Endothelial cell of umbilical vein (primary cell): Measurements from ENCODE around the gene HES2. TPM values are rescaled to one million over a fixed set of nuclear protein-coding genes. Genes with fewer than 3 reads are reported as not detected.
A peak's percentile ranks its signal among the peaks of the same experiment; 100 is the strongest.
"Not testable (repeated sequence)": the region's sequence is repeated elsewhere in the genome, so short reads cannot be mapped to it uniquely, and the experiment has no call there.

Experiments
- BruUV-seq: library from RNA; stranded (reverse); fragments of 400-500 nt; replicated peaks from 2 replicates; lab custom pipeline; 2021; lab: Mats Ljungman, UMichigan
- CTCF ChIA-PET: fragments of 300-600, 350-600 bp; sonication (Branson Sonifier 250); formaldehyde crosslinking; loops from one replicate; lab custom pipeline; 2021; ENCODE audit warnings: antibody characterized with exemption, inconsistent platforms; lab: Charles Lee
- POLR2A ChIA-PET: fragments of 300-600, 350-600 bp; sonication (Branson Sonifier 250); formaldehyde crosslinking; loops from one replicate; lab custom pipeline; 2021; ENCODE audit warnings: antibody characterized with exemption, inconsistent platforms; lab: Charles Lee
- DNase-seq: peaks from one replicate; pipeline ENCODE4 v3.0.0-alpha.2; 2011; ENCODE audit warnings: low read depth, low spot score
- FAIRE-seq: peaks from 2 replicates; lab custom pipeline; 2011; peaks lifted over from hg19 to GRCh38; lab: Jason Lieb, UNC
- H2AFZ ChIP-seq: 2 replicates; pipeline ENCODE4 v1.6.0; 2012; ENCODE audit warnings: low read depth, low read length, control low read depth, inconsistent platforms
- H3K27ac ChIP-seq: 2 replicates; pipeline ENCODE4 v1.5.1; 2011; ENCODE audit warnings: low read depth, mild to moderate bottlenecking, control low read depth, low read length, moderate library complexity; ENCODE audit not compliant: insufficient read depth
- H3K27me3 ChIP-seq, 2 experiments: 2 replicates each; pipeline versions ENCODE4 v1.6.0 to v1.6.1; 2011; ENCODE audit warnings: low read length in 2 of 2, mixed read lengths in 1 of 2; ENCODE audit not compliant: control insufficient read depth in 2 of 2, insufficient read depth in 2 of 2
- H3K36me3 ChIP-seq, 2 experiments: 2 replicates in 1 of 2; 3 replicates in 1 of 2; pipeline ENCODE4 v1.5.1; 2011; ENCODE audit warnings: low read length in 2 of 2, mild to moderate bottlenecking in 1 of 2, moderate library complexity in 1 of 2; ENCODE audit not compliant: control insufficient read depth in 2 of 2, insufficient read depth in 2 of 2; ENCODE audit errors: extremely low read depth in 1 of 2
- H3K4me1 ChIP-seq: 3 replicates; pipeline ENCODE4 v1.5.1; 2011; ENCODE audit warnings: mild to moderate bottlenecking, low read length; ENCODE audit not compliant: control insufficient read depth, insufficient read depth; ENCODE audit errors: extremely low read depth
- H3K4me2 ChIP-seq: 2 replicates; pipeline ENCODE4 v1.6.1; 2011; ENCODE audit warnings: low read length, control low read depth, mixed read lengths; ENCODE audit not compliant: insufficient read depth
- H3K4me3 ChIP-seq, 3 experiments: fragments of 200-600 bp in 1 of 3; sonication (generic), shearing (Covaris generic) in 1 of 3; replicated peaks in 1 of 3; 2 replicates each; pipeline ENCODE4 v1.5.1; 2011 to 2016; ENCODE audit warnings: control low read depth in 3 of 3, low read length in 3 of 3, mild to moderate bottlenecking in 2 of 3, inconsistent platforms in 1 of 3, low read depth in 1 of 3, moderate library complexity in 1 of 3; ENCODE audit not compliant: insufficient read depth in 1 of 3
- H3K79me2 ChIP-seq: 2 replicates; pipeline ENCODE4 v1.6.0; 2012; ENCODE audit warnings: low read length, inconsistent platforms; ENCODE audit not compliant: control insufficient read depth, insufficient read depth
- H3K9ac ChIP-seq: replicated peaks from 2 replicates; pipeline ENCODE3; 2011; ENCODE audit warnings: low read length, control low read depth; ENCODE audit not compliant: insufficient read depth; ENCODE audit errors: extremely low read depth
- H3K9me1 ChIP-seq: replicated peaks from 3 replicates; pipeline ENCODE4 v1.6.0; 2011; ENCODE audit warnings: mild to moderate bottlenecking, low read length; ENCODE audit not compliant: control insufficient read depth, insufficient read depth; ENCODE audit errors: extremely low read depth
- H3K9me3 ChIP-seq: replicated peaks from 2 replicates; pipeline ENCODE4 v1.5.1; 2012; ENCODE audit warnings: low read length, inconsistent platforms; ENCODE audit not compliant: control insufficient read depth, insufficient read depth
- H4K20me1 ChIP-seq: replicated peaks from 2 replicates; pipeline ENCODE3; 2011; ENCODE audit warnings: mild to moderate bottlenecking, low read length; ENCODE audit not compliant: control insufficient read depth, insufficient read depth; ENCODE audit errors: extremely low read depth
- CTCF ChIP-seq, 2 donors: IDR thresholded peaks; 1 replicate in 1 of 2; 2 replicates in 1 of 2; pipeline ENCODE4 v1.5.1; 2011; ENCODE audit warnings: low read length in 2 of 2, mild to moderate bottlenecking in 2 of 2, moderate library complexity in 2 of 2, control low read depth in 1 of 2, inconsistent platforms in 1 of 2, low read depth in 1 of 2; ENCODE audit not compliant: insufficient read depth in 1 of 2; ENCODE audit errors: extremely low read depth in 1 of 2
- EZH2 ChIP-seq: IDR thresholded peaks from 2 replicates; pipeline ENCODE4 v1.6.1; 2012; ENCODE audit warnings: borderline replicate concordance, low read depth, mild to moderate bottlenecking, moderate library complexity, low read length, inconsistent platforms; ENCODE audit not compliant: severe bottlenecking
- FOS ChIP-seq: IDR thresholded peaks from 2 replicates; pipeline ENCODE4 v1.6.1; 2011; ENCODE audit warnings: mild to moderate bottlenecking, low read length, moderate library complexity, borderline replicate concordance; ENCODE audit not compliant: insufficient read depth
- GATA2 ChIP-seq: IDR thresholded peaks from 2 replicates; pipeline ENCODE4 v1.7.0; 2011; ENCODE audit warnings: low read depth, mild to moderate bottlenecking, moderate library complexity, mixed read lengths, low read length; ENCODE audit not compliant: insufficient read length, insufficient read depth
- JUN ChIP-seq: IDR thresholded peaks from 2 replicates; pipeline ENCODE4 v1.6.1; 2011; ENCODE audit warnings: borderline replicate concordance, low read depth; ENCODE audit not compliant: insufficient read length, insufficient read depth
- MAX ChIP-seq: IDR thresholded peaks from 2 replicates; pipeline ENCODE4 v1.6.1; 2011; ENCODE audit not compliant: insufficient read depth, insufficient read length
- MYC ChIP-seq: IDR thresholded peaks from one replicate; pipeline ENCODE4 v1.6.1; 2011; ENCODE audit warnings: mild to moderate bottlenecking, low read depth, low read length
- POLR2A ChIP-seq: IDR thresholded peaks from 2 replicates; pipeline ENCODE4 v1.6.1; 2012; ENCODE audit warnings: low read depth, mild to moderate bottlenecking, control low read depth, low read length
- POLR2AphosphoS5 ChIP-seq: IDR thresholded peaks from 2 replicates; pipeline ENCODE4 v1.6.1; 2012; ENCODE audit warnings: low read depth, mild to moderate bottlenecking, control low read depth, low read length, moderate library complexity; ENCODE audit not compliant: insufficient read depth
- dilution Hi-C: fragments of 300-500 bp; cut with MboI; formaldehyde crosslinking; loops from one replicate; pipeline ENCODE4 v1.15.0; 2019; ENCODE audit warnings: low sequenced_read_pairs; ENCODE audit not compliant: extremely low pct_ligation_motif_present
- intact Hi-C: fragments of 100-400 bp; cut with micrococcal nuclease; formaldehyde crosslinking; loops from one replicate; pipeline ENCODE4 v1.10.0; 2022
- polyA plus RNA-seq, 4 experiments: library from polyadenylated mRNA; depleted of rRNA in 3 of 4; stranded (reverse) in 3 of 4; unstranded in 1 of 4; fragments of >200 nt; gene quantifications; 2 replicates each; pipeline versions ENCODE4 v1.2.1 to v1.2.3, GENCODE V29; 2011 to 2012; ENCODE audit warnings: missing spikeins in 1 of 4
- total RNA-seq: library from RNA; stranded (reverse); gene quantifications from 2 replicates; pipeline ENCODE4 v1.2.3, GENCODE V29; 2021

The HES2 gene
- total and polyA plus RNA-seq, 2 donors (not counting 3 experiments of a cell fraction or from before 2014, with no cell fraction given) = 3.6 to 9.4 TPM

GRCh38 chr1:6396998-6397397 lies 22.7 kb downstream of the HES2 start:
- Histone ChIP-seq H3K4me3 (no peak overlapping the region), H3K9me1 (no peaks in the 10 kb centered on the region), H3K27me3 (no peaks in the 10 kb centered on the region), H3K36me3 (no peaks in the 10 kb centered on the region), H3K9ac (no peak overlapping the region), H3K9me3 (no peaks in the 10 kb centered on the region), H3K79me2 (no peaks in the 10 kb centered on the region), H3K4me1 (peaks cover 12% of the 10 kb centered on the region), H2AFZ (no peak overlapping the region), H3K27ac (no peak overlapping the region), H4K20me1 (no peaks in the 10 kb centered on the region), H3K4me2 (no peak overlapping the region)
- no TSS peak for BruUV-seq
- CTCF ChIA-PET = interaction anchor here (0.8 to 20.3 kb wide), 3 partner anchors 11 to 49 kb away, joined by 3 to 237 read pairs (median 16); no protein-coding TSS in a partner anchor
- FAIRE-seq (peak; percentile 31), DNase-seq (no peak)
- intact Hi-C loops (no loop called here), dilution Hi-C loops (no loop called here)
- POLR2A ChIA-PET = no interaction called here
- no peak for TF ChIP-seq POLR2A
- no peak for TF ChIP-seq MYC
- TF ChIP-seq EZH2 = no peak
- TF ChIP-seq MAX = no peak
- TF ChIP-seq CTCF (IDR thresholded peaks at IDR 0.05; ENCODE audit: extremely low read depth in 1 of 2, insufficient read depth in 1 of 2, low read depth in 1 of 2, low read length in 2 of 2) = no peak
- TF ChIP-seq JUN = no peak
- no peak for TF ChIP-seq POLR2AphosphoS5
- TF ChIP-seq GATA2 = no peak
- no peak for TF ChIP-seq FOS

- H3K4me3 ChIP-seq, dilution Hi-C loops, H3K79me2 ChIP-seq, H3K9me3 ChIP-seq, intact Hi-C loops, H3K9me1 ChIP-seq, H3K36me3 ChIP-seq, H3K27me3 ChIP-seq, H3K4me2 ChIP-seq, H4K20me1 ChIP-seq, POLR2A ChIA-PET, H3K9ac ChIP-seq, H2AFZ ChIP-seq, H3K27ac ChIP-seq, FAIRE-seq, BruUV-seq, DNase-seq: not testable (repeated sequence)
- CTCF ChIA-PET = interaction anchor here (2.9 to 20.3 kb wide), 3 partner anchors 9 to 149 kb away, joined by 15 to 237 read pairs (median 26); no protein-coding TSS in a partner anchor
- H3K4me1 ChIP-seq = peaks cover 16% of the 10 kb centered on the region
Observed at GRCh38 chr1:6395781-6396244, 23.9 kb downstream of the HES2 start.

GRCh38 chr1:6395130-6395529 lies 24.6 kb downstream of the HES2 start:
- H3K27ac ChIP-seq, FAIRE-seq, H3K9me1 ChIP-seq, DNase-seq, BruUV-seq, H3K9ac ChIP-seq, H2AFZ ChIP-seq, POLR2A ChIA-PET, H3K9me3 ChIP-seq, intact Hi-C loops, dilution Hi-C loops, H3K36me3 ChIP-seq, H3K4me2 ChIP-seq, H4K20me1 ChIP-seq, H3K27me3 ChIP-seq, H3K4me3 ChIP-seq: not testable (repeated sequence)
- CTCF ChIA-PET = interaction anchor here (1.1 to 20.3 kb wide), 4 partner anchors 9 to 149 kb away, joined by 3 to 237 read pairs (median 20); no protein-coding TSS in a partner anchor
- Histone ChIP-seq H3K79me2 (peaks cover 13% of the 10 kb centered on the region), H3K4me1 (peaks cover 16% of the 10 kb centered on the region)
